Measurements from ENCODE around the gene EXD3.
"Not testable (repeated sequence)": the region's sequence is repeated elsewhere in the genome, so short reads cannot be mapped to it uniquely, and the experiment has no call there.

Gene EXD3, protein sequence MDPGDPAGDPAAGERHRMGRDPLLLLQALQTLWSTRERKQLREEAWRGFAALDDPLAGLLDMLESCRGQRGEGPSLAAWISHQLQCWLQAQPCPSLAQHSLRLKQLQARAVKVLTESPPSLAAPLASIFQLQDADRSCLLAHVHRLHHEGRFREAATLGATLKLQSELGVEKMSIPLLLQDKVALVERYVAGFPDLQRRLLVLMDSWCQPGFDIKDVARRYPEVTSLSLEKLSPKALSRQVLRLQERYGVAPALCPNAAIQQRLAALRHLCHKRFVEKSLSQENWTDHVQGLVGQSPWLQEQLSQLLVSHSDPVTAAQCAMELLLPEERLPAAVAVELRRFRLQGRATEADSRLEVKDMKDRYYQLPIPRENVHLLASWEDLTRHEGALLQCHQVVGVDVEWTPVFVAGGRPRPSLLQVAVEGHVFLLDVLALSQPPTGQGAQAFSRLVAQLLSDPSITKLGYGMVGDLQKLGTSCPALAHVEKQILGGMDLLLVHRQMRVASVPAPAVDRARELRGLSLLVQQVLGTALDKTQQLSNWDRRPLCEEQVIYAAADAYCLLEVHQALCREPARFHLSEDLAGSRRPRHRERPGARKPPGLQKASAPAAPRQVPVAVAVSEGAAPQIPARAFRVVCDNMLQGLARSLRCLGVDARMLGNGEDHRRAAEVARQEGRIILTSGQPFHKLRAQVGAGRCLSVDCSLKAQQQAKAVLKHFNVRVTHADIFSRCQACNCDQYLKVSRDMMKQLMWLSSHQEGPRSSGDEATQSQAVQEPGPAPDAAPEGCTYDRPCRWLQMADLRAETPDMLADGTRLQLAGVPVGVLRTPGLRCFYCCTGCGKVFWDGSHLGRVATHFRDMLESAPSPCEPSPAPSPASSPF

DNA sequence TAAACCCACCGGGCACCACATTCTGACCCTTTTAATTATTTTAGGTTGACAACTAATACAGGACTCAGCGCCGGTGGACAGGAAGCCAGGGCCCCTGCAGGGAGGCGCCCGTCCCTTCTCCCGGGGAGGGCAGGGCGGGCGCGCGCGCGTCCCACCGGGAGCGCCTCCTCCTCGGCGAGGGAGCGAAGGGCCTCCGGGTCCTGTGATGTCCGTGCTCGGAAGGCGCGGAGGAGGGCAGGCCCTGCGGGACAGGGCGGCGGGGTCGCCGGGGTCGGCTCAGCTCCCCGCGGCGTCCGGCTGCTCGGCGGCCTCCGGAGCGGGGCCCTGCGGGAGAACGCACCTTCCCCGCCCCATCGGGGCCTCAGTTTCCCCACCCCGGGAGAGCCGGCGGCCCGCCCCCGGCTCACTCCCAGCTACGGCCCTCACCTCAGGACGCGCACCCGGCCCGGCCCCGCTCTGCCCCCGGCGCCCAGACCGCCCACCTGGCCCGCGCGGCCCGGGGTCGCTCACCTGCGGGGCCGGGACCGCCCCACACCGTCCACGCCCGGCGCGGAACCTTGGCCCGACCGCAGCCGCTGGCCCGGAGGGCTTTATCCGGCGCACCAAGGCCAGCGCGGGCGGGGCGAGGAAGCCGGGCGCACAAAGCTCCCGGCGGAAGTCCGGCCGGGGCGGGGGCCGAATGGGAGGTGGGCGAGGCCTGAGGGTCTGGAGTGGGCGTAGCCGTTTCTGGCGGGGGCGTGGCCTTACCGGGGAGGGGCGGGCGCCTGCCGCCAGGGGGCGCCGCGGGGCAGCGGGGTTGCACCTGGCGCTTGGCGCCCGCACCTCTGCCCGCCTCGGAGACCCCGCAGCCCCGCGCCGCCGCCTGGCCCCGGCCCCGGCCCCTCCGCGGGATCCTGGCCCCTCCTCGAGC is at the start of gene EXD3, which contains the start of gene NOXA1:
Gene EXD3 (minus strand): TSS at position 559 of the 910 bp plus-strand sequence. CDS start 27,805 bp downstream, outside the sequence.
Gene NOXA1 (plus strand): TSS at position 790 of the 910 bp plus-strand sequence. CDS start 137 bp downstream, outside the sequence.
- Histone ChIP-seq H3K4me3 (ENCODE audit: low read depth in 1 of 2, low read length in 1 of 2) (peak within 1 kb of the TSS; percentile 72 to 81), H3K36me3 (no peaks in the 10 kb centered on the region), H3K27me3 (peaks cover 18% of the 10 kb centered on the region), H3K9me3 (no peaks in the 10 kb centered on the region), H3K27ac (peak within 1 kb of the TSS; percentile 55), H3K4me1 (ENCODE audit: control insufficient read depth in 1 of 2, insufficient read depth in 1 of 2, low read depth in 1 of 2, low read length in 1 of 2) (peaks cover 8 to 13% of the 10 kb centered on the region in 2 experiments)
- TF ChIP-seq, protein P1, sequence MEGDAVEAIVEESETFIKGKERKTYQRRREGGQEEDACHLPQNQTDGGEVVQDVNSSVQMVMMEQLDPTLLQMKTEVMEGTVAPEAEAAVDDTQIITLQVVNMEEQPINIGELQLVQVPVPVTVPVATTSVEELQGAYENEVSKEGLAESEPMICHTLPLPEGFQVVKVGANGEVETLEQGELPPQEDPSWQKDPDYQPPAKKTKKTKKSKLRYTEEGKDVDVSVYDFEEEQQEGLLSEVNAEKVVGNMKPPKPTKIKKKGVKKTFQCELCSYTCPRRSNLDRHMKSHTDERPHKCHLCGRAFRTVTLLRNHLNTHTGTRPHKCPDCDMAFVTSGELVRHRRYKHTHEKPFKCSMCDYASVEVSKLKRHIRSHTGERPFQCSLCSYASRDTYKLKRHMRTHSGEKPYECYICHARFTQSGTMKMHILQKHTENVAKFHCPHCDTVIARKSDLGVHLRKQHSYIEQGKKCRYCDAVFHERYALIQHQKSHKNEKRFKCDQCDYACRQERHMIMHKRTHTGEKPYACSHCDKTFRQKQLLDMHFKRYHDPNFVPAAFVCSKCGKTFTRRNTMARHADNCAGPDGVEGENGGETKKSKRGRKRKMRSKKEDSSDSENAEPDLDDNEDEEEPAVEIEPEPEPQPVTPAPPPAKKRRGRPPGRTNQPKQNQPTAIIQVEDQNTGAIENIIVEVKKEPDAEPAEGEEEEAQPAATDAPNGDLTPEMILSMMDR (IDR thresholded peaks at IDR 0.05), result peak; percentile 78

DNA sequence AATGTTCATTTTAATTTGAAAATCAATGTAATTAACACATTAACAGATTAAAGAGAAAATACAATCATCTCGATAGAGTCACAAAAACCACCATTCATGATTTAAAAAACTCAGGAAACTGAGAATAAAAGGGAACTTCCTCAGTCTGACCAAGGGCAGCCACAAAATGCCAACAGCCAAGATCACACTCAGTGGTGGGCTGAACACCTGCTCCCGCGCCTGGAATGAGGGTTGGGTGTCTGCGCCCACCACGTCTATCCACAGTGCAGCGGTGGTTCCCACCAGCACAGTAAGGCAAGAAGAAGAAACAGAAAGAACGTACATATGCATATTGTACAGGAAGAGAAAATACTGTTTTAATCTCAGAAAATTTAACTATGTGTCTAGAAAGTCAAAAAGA is 47.8 kb upstream of the EXD3 start:
- no peaks in the 10 kb centered on the region for H3K9me3 ChIP-seq
- H3K4me3 ChIP-seq (ENCODE audit: low read depth in 1 of 2, low read length in 1 of 2), result no peak overlapping the region
- no peaks in the 10 kb centered on the region for H3K4me1 ChIP-seq (ENCODE audit: control insufficient read depth in 1 of 2, insufficient read depth in 1 of 2, low read depth in 1 of 2, low read length in 1 of 2)
- peaks cover 31% of the 10 kb centered on the region for H3K27me3 ChIP-seq
- H3K36me3 ChIP-seq, result no peaks in the 10 kb centered on the region
- H3K27ac ChIP-seq, result no peak overlapping the region
- TF ChIP-seq, protein P1 (IDR thresholded peaks at IDR 0.05), result no peak

DNA sequence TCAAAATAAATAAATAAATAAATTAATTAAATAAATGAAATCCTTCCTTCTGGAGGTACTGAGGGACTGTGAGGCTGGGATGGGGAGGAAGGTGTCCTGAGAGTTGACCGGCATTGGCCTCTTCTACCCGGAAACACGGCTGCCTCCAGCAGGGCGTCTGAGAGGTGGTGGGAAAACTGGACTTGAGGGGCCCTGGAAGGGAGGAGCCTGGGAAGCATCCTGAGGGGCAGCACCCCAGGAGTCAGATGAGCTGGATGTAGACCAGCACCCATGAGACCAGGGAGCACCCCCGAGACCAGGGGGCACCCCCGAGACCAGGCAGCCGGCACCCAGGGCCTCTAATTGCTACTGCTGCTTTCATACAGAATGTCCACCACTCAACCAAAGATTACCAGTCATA is 44.9 kb upstream of the EXD3 start:
- H3K36me3 ChIP-seq, result no peaks in the 10 kb centered on the region
- H3K27ac ChIP-seq, result no peak overlapping the region
- H3K4me1 ChIP-seq (ENCODE audit: control insufficient read depth in 1 of 2, insufficient read depth in 1 of 2, low read depth in 1 of 2, low read length in 1 of 2), result no peaks in the 10 kb centered on the region
- H3K9me3 ChIP-seq, result no peaks in the 10 kb centered on the region
- H3K4me3 ChIP-seq (ENCODE audit: low read depth in 1 of 2, low read length in 1 of 2), result no peak overlapping the region
- H3K27me3 ChIP-seq, result peaks cover 47% of the 10 kb centered on the region
- TF ChIP-seq, protein P1 (IDR thresholded peaks at IDR 0.05), result no peak

DNA sequence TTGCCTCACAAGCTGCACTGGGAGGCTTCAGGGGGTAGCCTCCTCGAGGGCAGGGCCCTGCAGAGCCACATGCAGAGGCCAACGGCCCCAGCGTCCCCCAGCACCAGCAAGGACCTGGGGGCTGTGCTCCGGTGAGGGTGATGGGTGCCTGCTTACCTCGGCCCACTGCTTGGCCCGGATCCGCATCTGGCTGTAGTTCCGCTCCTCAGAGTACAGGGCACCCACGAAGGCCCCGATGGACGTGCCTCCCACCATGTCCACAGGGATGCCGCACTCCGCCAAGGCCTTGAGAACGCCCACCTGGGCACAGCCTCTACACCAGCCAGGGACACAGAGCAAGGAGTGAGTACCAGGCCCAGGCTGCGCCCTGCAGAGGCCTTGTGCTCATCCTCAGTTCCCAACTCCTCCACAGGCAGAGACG is 44.2 kb upstream of the EXD3 start:
- no peaks in the 10 kb centered on the region for H3K36me3 ChIP-seq
- peaks cover 54% of the 10 kb centered on the region for H3K27me3 ChIP-seq
- no peaks in the 10 kb centered on the region for H3K9me3 ChIP-seq
- no peak overlapping the region for H3K27ac ChIP-seq
- no peak overlapping the region for H3K4me3 ChIP-seq (ENCODE audit: low read depth in 1 of 2, low read length in 1 of 2)
- no peaks in the 10 kb centered on the region for H3K4me1 ChIP-seq (ENCODE audit: control insufficient read depth in 1 of 2, insufficient read depth in 1 of 2, low read depth in 1 of 2, low read length in 1 of 2)
- TF ChIP-seq, protein P1 (IDR thresholded peaks at IDR 0.05), result no peak

DNA sequence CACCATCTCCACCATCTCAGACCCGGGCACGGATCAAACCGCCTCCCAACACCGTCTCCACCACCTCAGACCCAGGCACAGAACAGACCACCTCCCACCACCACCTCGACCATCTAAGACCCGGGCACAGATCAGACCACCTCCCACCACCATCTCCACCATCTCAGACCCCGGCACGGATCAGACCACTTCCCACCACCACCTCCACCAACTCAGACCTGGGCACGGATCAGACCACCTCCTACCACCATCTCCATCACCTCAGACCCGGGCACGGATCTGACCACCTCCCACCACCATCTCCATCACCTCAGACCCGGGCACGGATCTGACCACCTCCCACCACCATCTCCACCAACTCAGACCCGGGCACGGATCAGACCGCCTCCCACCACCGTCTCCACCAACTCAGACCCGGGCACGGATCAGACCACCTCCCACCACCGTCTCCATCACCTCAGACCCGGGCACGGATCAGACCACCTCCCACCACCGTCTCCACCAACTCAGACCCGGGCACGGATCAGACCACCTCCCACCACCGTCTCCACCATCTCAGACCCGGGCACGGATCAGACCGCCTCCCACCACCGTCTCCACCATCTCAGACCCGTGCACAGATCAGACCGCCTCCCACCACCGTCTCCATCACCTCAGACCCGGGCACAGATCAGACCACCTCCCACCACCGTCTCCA is 43.6 kb upstream of the EXD3 start:
- H3K4me1 ChIP-seq (ENCODE audit: control insufficient read depth in 1 of 2, insufficient read depth in 1 of 2, low read depth in 1 of 2, low read length in 1 of 2); H3K9me3 ChIP-seq; H3K36me3 ChIP-seq; H3K27ac ChIP-seq; H3K4me3 ChIP-seq (ENCODE audit: low read depth in 1 of 2, low read length in 1 of 2): not testable (repeated sequence)
- peaks cover 61% of the 10 kb centered on the region for H3K27me3 ChIP-seq

Measured in neutrophil (primary cell).